A549 (cell line): ENCODE measurements around the gene ANKEF1.

ENCODE experiments used
- BHLHE40 ChIP-seq: IDR thresholded peaks from 2 replicates; pipeline ENCODE4 v1.6.1; 2012; ENCODE audit warnings: low read depth, low read length, inconsistent platforms
- CBX2 ChIP-seq: fragments of 200-600 bp; sonication (generic); IDR thresholded peaks from 2 replicates; pipeline ENCODE4 v1.6.1; 2016; ENCODE audit warnings: low read depth, mild to moderate bottlenecking, borderline replicate concordance
- CHD2 ChIP-seq: fragments of 150-350 bp; IDR thresholded peaks from 2 replicates; pipeline ENCODE4 v1.6.1; 2014; ENCODE audit warnings: low read length; ENCODE audit not compliant: partially characterized antibody
- FOSB ChIP-seq: fragments of 250-450 bp; sonication (Bioruptor Pico); IDR thresholded peaks from 2 replicates; pipeline ENCODE4 v1.5.0; 2020; ENCODE audit warnings: mild to moderate bottlenecking, moderate library complexity
- KDM1A ChIP-seq: fragments of 200-600 bp; sonication (generic); IDR thresholded peaks from 2 replicates; pipeline ENCODE4 v1.6.1; 2016; ENCODE audit warnings: low read depth, mild to moderate bottlenecking
- MAFK ChIP-seq: fragments of 450-650 bp; IDR thresholded peaks from 2 replicates; pipeline ENCODE4 v1.6.1; 2014; ENCODE audit not compliant: partially characterized antibody
- POLR2A ChIP-seq: IDR thresholded peaks from 2 replicates; pipeline ENCODE4 v1.6.1; 2012; ENCODE audit warnings: mild to moderate bottlenecking, low read length
- SMC3 ChIP-seq: fragments of >200 bp; sonication (Bioruptor Twin); formaldehyde crosslinking; IDR thresholded peaks from 3 replicates; pipeline ENCODE4 v1.6.1; 2018; ENCODE audit warnings: inconsistent platforms
- ZFP36 ChIP-seq: fragments of 450-650 bp; IDR thresholded peaks from 2 replicates; pipeline ENCODE4 v1.6.1; 2014; ENCODE audit warnings: borderline replicate concordance; ENCODE audit not compliant: partially characterized antibody
- TF ChIP-seq, protein P1 (sequence below): fragments of >200 bp; sonication (Bioruptor Twin); formaldehyde crosslinking; IDR thresholded peaks from 3 replicates; pipeline ENCODE4 v1.5.1; 2016
- TF ChIP-seq, protein P2 (sequence below): fragments of 250-450 bp; sonication (Bioruptor Pico); IDR thresholded peaks from 2 replicates; pipeline ENCODE4 v1.5.0; 2021; ENCODE audit warnings: mild to moderate bottlenecking, moderate library complexity, borderline replicate concordance
- TF ChIP-seq, protein P3 (sequence below): fragments of 200-600 bp; sonication (generic); IDR thresholded peaks from 2 replicates; pipeline ENCODE4 v1.6.1; 2016; ENCODE audit warnings: antibody characterized with exemption, mild to moderate bottlenecking, moderate library complexity
- TF ChIP-seq, protein P4 (sequence below): IDR thresholded peaks from 2 replicates; pipeline ENCODE4 v1.6.1; 2012
- TF ChIP-seq, protein P5 (sequence below): fragments of 150-350 bp; IDR thresholded peaks from 2 replicates; pipeline ENCODE4 v1.6.1; 2014; ENCODE audit warnings: low read depth, mild to moderate bottlenecking, low read length

DNA sequence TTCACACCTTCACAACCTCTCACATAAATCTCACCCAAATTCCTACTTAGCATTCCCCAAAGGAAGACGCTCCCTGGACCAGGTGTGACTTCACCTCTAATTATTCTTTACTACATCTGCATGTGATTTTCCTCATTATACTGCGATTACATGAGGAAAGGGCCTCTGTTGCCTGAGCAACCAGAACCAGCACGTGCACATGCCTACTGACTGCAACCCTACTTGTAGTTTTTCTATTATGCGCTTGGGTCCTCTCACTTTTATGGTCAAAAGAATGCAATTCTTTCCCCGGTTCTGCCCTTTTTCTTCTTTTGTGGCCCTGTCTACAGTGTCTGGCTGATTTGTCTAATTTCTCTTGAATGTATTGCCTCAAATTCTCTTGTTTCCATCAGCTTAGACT is 20.4 kb upstream of the ANKEF1 start:
- TF ChIP-seq POLR2A (no peak), MAFK (no peak), SMC3 (no peak), ZFP36 (no peak), CHD2 (no peak), BHLHE40 (no peak), FOSB (CRISPR knock-in tag) (no peak), CBX2 (no peak), KDM1A (no peak)
- TF ChIP-seq, protein P1, sequence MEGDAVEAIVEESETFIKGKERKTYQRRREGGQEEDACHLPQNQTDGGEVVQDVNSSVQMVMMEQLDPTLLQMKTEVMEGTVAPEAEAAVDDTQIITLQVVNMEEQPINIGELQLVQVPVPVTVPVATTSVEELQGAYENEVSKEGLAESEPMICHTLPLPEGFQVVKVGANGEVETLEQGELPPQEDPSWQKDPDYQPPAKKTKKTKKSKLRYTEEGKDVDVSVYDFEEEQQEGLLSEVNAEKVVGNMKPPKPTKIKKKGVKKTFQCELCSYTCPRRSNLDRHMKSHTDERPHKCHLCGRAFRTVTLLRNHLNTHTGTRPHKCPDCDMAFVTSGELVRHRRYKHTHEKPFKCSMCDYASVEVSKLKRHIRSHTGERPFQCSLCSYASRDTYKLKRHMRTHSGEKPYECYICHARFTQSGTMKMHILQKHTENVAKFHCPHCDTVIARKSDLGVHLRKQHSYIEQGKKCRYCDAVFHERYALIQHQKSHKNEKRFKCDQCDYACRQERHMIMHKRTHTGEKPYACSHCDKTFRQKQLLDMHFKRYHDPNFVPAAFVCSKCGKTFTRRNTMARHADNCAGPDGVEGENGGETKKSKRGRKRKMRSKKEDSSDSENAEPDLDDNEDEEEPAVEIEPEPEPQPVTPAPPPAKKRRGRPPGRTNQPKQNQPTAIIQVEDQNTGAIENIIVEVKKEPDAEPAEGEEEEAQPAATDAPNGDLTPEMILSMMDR: no peak
- TF ChIP-seq, protein P2, sequence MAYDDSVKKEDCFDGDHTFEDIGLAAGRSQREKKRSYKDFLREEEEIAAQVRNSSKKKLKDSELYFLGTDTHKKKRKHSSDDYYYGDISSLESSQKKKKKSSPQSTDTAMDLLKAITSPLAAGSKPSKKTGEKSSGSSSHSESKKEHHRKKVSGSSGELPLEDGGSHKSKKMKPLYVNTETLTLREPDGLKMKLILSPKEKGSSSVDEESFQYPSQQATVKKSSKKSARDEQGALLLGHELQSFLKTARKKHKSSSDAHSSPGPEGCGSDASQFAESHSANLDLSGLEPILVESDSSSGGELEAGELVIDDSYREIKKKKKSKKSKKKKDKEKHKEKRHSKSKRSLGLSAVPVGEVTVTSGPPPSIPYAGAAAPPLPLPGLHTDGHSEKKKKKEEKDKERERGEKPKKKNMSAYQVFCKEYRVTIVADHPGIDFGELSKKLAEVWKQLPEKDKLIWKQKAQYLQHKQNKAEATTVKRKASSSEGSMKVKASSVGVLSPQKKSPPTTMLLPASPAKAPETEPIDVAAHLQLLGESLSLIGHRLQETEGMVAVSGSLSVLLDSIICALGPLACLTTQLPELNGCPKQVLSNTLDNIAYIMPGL (CRISPR knock-in tag): no peak
- TF ChIP-seq, protein P3, sequence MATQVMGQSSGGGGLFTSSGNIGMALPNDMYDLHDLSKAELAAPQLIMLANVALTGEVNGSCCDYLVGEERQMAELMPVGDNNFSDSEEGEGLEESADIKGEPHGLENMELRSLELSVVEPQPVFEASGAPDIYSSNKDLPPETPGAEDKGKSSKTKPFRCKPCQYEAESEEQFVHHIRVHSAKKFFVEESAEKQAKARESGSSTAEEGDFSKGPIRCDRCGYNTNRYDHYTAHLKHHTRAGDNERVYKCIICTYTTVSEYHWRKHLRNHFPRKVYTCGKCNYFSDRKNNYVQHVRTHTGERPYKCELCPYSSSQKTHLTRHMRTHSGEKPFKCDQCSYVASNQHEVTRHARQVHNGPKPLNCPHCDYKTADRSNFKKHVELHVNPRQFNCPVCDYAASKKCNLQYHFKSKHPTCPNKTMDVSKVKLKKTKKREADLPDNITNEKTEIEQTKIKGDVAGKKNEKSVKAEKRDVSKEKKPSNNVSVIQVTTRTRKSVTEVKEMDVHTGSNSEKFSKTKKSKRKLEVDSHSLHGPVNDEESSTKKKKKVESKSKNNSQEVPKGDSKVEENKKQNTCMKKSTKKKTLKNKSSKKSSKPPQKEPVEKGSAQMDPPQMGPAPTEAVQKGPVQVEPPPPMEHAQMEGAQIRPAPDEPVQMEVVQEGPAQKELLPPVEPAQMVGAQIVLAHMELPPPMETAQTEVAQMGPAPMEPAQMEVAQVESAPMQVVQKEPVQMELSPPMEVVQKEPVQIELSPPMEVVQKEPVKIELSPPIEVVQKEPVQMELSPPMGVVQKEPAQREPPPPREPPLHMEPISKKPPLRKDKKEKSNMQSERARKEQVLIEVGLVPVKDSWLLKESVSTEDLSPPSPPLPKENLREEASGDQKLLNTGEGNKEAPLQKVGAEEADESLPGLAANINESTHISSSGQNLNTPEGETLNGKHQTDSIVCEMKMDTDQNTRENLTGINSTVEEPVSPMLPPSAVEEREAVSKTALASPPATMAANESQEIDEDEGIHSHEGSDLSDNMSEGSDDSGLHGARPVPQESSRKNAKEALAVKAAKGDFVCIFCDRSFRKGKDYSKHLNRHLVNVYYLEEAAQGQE: no peak
- TF ChIP-seq, protein P4, sequence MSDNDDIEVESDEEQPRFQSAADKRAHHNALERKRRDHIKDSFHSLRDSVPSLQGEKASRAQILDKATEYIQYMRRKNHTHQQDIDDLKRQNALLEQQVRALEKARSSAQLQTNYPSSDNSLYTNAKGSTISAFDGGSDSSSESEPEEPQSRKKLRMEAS: no peak
- TF ChIP-seq, protein P5, sequence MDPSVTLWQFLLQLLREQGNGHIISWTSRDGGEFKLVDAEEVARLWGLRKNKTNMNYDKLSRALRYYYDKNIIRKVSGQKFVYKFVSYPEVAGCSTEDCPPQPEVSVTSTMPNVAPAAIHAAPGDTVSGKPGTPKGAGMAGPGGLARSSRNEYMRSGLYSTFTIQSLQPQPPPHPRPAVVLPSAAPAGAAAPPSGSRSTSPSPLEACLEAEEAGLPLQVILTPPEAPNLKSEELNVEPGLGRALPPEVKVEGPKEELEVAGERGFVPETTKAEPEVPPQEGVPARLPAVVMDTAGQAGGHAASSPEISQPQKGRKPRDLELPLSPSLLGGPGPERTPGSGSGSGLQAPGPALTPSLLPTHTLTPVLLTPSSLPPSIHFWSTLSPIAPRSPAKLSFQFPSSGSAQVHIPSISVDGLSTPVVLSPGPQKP: no peak
